K562 (cell line): ENCODE measurements around the gene HRNR.
A peak's percentile ranks its signal among the peaks of the same experiment; 100 is the strongest.

Source experiments
- CBX1 ChIP-seq: sonication (generic); IDR thresholded peaks from 2 replicates; pipeline ENCODE4 v1.6.1; 2016; ENCODE audit warnings: antibody characterized with exemption, low read depth, mild to moderate bottlenecking
- CEBPB ChIP-seq: fragments of 450-650 bp; IDR thresholded peaks from 2 replicates; pipeline ENCODE4 v1.6.1; 2016; ENCODE audit warnings: missing genetic modification characterization, missing compliant biosample characterization
- CTCF ChIP-seq, 3 experiments: IDR thresholded peaks in 2 of 3; conservative IDR thresholded peaks in 1 of 3; 2 replicates each; pipeline ENCODE4 v1.5.1; 2011 to 2012; ENCODE audit warnings: low read length in 3 of 3, mild to moderate bottlenecking in 3 of 3, control low read depth in 2 of 3, improper control_type of control experiment in 1 of 3, inconsistent platforms in 1 of 3, low read depth in 1 of 3, mixed read lengths in 1 of 3, moderate library complexity in 1 of 3; ENCODE audit not compliant: insufficient read depth in 2 of 3
- HMGXB4 ChIP-seq: sonication (generic); formaldehyde crosslinking; IDR thresholded peaks from 2 replicates; pipeline ENCODE4 v1.8.1; 2023; ENCODE audit warnings: mild to moderate bottlenecking, missing genetic modification reagents
- KAT7 ChIP-seq: sonication (generic); formaldehyde crosslinking; IDR thresholded peaks from 2 replicates; pipeline ENCODE4 v1.8.0; 2022; ENCODE audit warnings: missing genetic modification reagents, mild to moderate bottlenecking, borderline replicate concordance
- KHSRP ChIP-seq: fragments of 450-650 bp; IDR thresholded peaks from 2 replicates; pipeline ENCODE4 v1.6.1; 2017
- KLF16 ChIP-seq: IDR thresholded peaks from 2 replicates; pipeline ENCODE4 v1.6.1; 2016; ENCODE audit warnings: antibody characterized with exemption
- POLR2AphosphoS5 ChIP-seq: IDR thresholded peaks from 2 replicates; pipeline ENCODE4 v1.6.1; 2011; ENCODE audit warnings: mild to moderate bottlenecking, low read depth, low read length, moderate library complexity; ENCODE audit not compliant: control insufficient read depth, insufficient read depth
- SAFB ChIP-seq: fragments of 200-400 bp; formaldehyde crosslinking; IDR thresholded peaks from 2 replicates; pipeline ENCODE4 v1.6.1; 2017; ENCODE audit warnings: low read depth, low read length, borderline replicate concordance
- SIN3A ChIP-seq, 2 experiments: fragments of 150-350 bp in 1 of 2; IDR thresholded peaks; 2 replicates each; pipeline ENCODE4 v1.6.1; 2011 to 2016; ENCODE audit warnings: borderline replicate concordance in 2 of 2, low read depth in 2 of 2, low read length in 2 of 2, mild to moderate bottlenecking in 2 of 2, moderate library complexity in 2 of 2; ENCODE audit not compliant: control insufficient read depth in 1 of 2
- TGIF2 ChIP-seq: sonication (generic); formaldehyde crosslinking; IDR thresholded peaks from 2 replicates; pipeline ENCODE4 v1.8.1; 2022; ENCODE audit warnings: mild to moderate bottlenecking, missing genetic modification reagents, moderate library complexity
- ZNF449 ChIP-seq: fragments of 250-450 bp; sonication (Bioruptor Pico); IDR thresholded peaks from 2 replicates; pipeline ENCODE4 v1.8.0; 2022; ENCODE audit warnings: moderate library complexity, mild to moderate bottlenecking, inconsistent platforms
- ZNF707 ChIP-seq: fragments of 250-450 bp; sonication (Bioruptor Pico); conservative IDR thresholded peaks from 2 replicates; pipeline ENCODE4 v1.8.0; 2022; ENCODE audit warnings: inconsistent platforms, mild to moderate bottlenecking, moderate library complexity
- ZZZ3 ChIP-seq: fragments of 450-650 bp; IDR thresholded peaks from 2 replicates; pipeline ENCODE4 v1.6.1; 2016; ENCODE audit warnings: antibody characterized with exemption, mild to moderate bottlenecking, moderate library complexity

GRCh38 chr1:152182431-152182830 is 41.6 kb downstream of the HRNR start:
- TF ChIP-seq KLF16, result no peak
- no peak for TF ChIP-seq CEBPB
- no peak for TF ChIP-seq KHSRP
- TF ChIP-seq POLR2AphosphoS5, result no peak
- no peak for TF ChIP-seq KAT7 (CRISPR knock-in tag)
- no peak for TF ChIP-seq TGIF2 (CRISPR knock-in tag)
- TF ChIP-seq ZNF449, result no peak
- TF ChIP-seq CTCF (IDR thresholded peaks at IDR 0.05 in 2 of 3, conservative IDR thresholded peaks at IDR 0.05 in 1 of 3; ENCODE audit: insufficient read depth in 2 of 3, low read depth in 1 of 3, low read length in 3 of 3), result peak; percentile 55 to 76 (median 62); a peak in 5 of 6 replicates
- no peak for TF ChIP-seq HMGXB4 (CRISPR knock-in tag)
- no peak for TF ChIP-seq ZNF707 (CRISPR knock-in tag)
- no peak for TF ChIP-seq CBX1
- no peak for TF ChIP-seq ZZZ3
- TF ChIP-seq SAFB, result no peak
- TF ChIP-seq SIN3A (IDR thresholded peaks at IDR 0.05; ENCODE audit: borderline replicate concordance in 2 of 2, control insufficient read depth in 1 of 2, low read depth in 2 of 2, low read length in 2 of 2), result no peak
